Psoas muscle (tissue), 8 donors: ENCODE measurements around the gene FIGNL1. TPM values are rescaled to one million over a fixed set of nuclear protein-coding genes. Genes with fewer than 3 reads are reported as not detected.

ENCODE experiments used
- ATAC-seq, 4 donors: fragments of 200-7000 bp; cut with Tn5 transposase; one replicate each; pipeline ENCODE4 v1.9.1; 2020; ENCODE audit warnings: moderate library complexity in 3 of 4, mild to moderate bottlenecking in 2 of 4
- DNase-seq, 2 donors: peaks; one replicate each; pipeline ENCODE4 v3.0.0-alpha.2; 2020
- H3K27ac ChIP-seq: fragments of 200-600 bp; one replicate; pipeline ENCODE4 v1.8.0; 2022
- H3K27me3 ChIP-seq, 3 donors: fragments of 200-600 bp in 1 of 3; one replicate each; pipeline versions ENCODE4 v1.6.1 to v1.8.0; 2013 to 2022; ENCODE audit warnings: low read length in 2 of 3, mild to moderate bottlenecking in 2 of 3, moderate library complexity in 1 of 3; ENCODE audit not compliant: insufficient read depth in 3 of 3
- H3K36me3 ChIP-seq, 2 donors: fragments of 200-600 bp in 1 of 2; one replicate each; pipeline versions ENCODE4 v1.6.1 to v1.8.0; 2013 to 2022; ENCODE audit warnings: low read depth in 1 of 2, mild to moderate bottlenecking in 1 of 2, moderate library complexity in 1 of 2; ENCODE audit not compliant: insufficient read depth in 1 of 2
- H3K4me1 ChIP-seq: fragments of 200-600 bp; one replicate; pipeline ENCODE4 v1.8.0; 2022
- H3K4me3 ChIP-seq: fragments of 200-600 bp; one replicate; pipeline ENCODE4 v1.8.0; 2022; ENCODE audit warnings: mild to moderate bottlenecking
- H3K9me3 ChIP-seq: fragments of 200-600 bp; one replicate; pipeline ENCODE4 v1.8.0; 2022
- whole genome bisulfite sequencing, 3 donors: extraction: QIAGEN DNeasy Blood & Tissue Kit; methylation state at CpG; one replicate each; pipeline versions ENCODE4 v1.1.6 to v1.1.7; 2013; 5-methylcytosine and 5-hydroxymethylcytosine counted together
- intact Hi-C, 2 donors: fragments of 100-400 bp; cut with DNase I; formaldehyde crosslinking; loops; one replicate each; pipeline versions ENCODE4 v1.11.0 to v1.14.2; 2022
- polyA plus RNA-seq, 3 donors: library from polyadenylated mRNA; stranded (reverse); fragments of 200-250 nt; gene quantifications; one replicate each; pipeline ENCODE4 v1.2.3, GENCODE V29; 2013
- total RNA-seq, 4 donors: library from RNA; stranded (reverse); fragmentation: NEBNext Ultra II Directional in 2 of 4; extraction: Animal tissue kit (Norgen Biotek cat#: 25700) in 2 of 4; gene quantifications; one replicate each; pipeline versions ENCODE4 v1.2.1 to v1.2.4, GENCODE V29; 2021 to 2023
- TF ChIP-seq, protein P1 (sequence below): fragments of 200-600 bp; IDR thresholded peaks from one replicate; pipeline ENCODE4 v1.8.0; 2022; ENCODE audit warnings: antibody characterized with exemption
- donor health status: healthy with polysubstance abuse.
- donor health status: DM: no; HTN: no; CAD: no; lungs with moderate emphysema.
- donor health status: Bipolar disorder and iron deficiency.
- donor health status: healthy.
- donor health status: DM: yes; HTN: yes; CAD: no.
- donor health status: DM: no; HTN: no; CAD: no.
- donor health status: DM: no; HTN: no; CAD: no.
- donor health status: DM: yes; HTN: yes; CAD: no.

The FIGNL1 gene
- total and polyA plus RNA-seq, 7 donors: 2.7 to 13.4 (median 7.9) TPM

DNA sequence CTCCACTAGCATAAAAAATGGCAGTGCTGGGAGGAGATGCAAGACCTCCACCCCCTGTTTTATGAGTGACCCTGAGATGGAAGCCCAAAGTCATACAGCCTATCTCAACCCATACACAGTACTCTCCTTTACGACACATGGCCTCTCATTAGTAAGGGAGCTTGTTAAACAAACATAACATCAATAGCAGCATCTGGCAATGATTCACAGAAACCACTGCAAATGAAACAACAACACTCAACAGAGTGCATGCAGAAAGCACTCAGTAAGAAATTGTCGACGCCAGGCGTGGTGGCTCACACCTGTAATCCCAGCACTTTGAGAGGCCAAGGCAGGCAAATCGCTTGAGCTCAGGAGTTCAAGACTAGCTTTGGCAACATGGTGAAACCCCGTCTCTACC is 27.5 kb upstream of the FIGNL1 start:
- peaks cover 22% of the 10 kb centered on the region for H3K4me1 ChIP-seq
- H3K27me3 ChIP-seq: no peaks in the 10 kb centered on the region
- no peak for ATAC-seq
- 76 to 92% (median 76%) methylated on average over 6 of the region's 6 CpGs for WGBS, 3 donors
- H3K4me3 ChIP-seq: no peak overlapping the region
- TF ChIP-seq, protein P1, sequence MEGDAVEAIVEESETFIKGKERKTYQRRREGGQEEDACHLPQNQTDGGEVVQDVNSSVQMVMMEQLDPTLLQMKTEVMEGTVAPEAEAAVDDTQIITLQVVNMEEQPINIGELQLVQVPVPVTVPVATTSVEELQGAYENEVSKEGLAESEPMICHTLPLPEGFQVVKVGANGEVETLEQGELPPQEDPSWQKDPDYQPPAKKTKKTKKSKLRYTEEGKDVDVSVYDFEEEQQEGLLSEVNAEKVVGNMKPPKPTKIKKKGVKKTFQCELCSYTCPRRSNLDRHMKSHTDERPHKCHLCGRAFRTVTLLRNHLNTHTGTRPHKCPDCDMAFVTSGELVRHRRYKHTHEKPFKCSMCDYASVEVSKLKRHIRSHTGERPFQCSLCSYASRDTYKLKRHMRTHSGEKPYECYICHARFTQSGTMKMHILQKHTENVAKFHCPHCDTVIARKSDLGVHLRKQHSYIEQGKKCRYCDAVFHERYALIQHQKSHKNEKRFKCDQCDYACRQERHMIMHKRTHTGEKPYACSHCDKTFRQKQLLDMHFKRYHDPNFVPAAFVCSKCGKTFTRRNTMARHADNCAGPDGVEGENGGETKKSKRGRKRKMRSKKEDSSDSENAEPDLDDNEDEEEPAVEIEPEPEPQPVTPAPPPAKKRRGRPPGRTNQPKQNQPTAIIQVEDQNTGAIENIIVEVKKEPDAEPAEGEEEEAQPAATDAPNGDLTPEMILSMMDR: no peak
- intact Hi-C loops: no loop called here
- no peak overlapping the region for H3K27ac ChIP-seq
- no peaks in the 10 kb centered on the region for H3K36me3 ChIP-seq
- no peak for DNase-seq
- no peaks in the 10 kb centered on the region for H3K9me3 ChIP-seq

- DNase-seq: no peak
- H3K27ac ChIP-seq: no peak overlapping the region
- no peaks in the 10 kb centered on the region for H3K36me3 ChIP-seq
- intact Hi-C loops: no loop called here
- peaks cover 22% of the 10 kb centered on the region for H3K4me1 ChIP-seq
- H3K9me3 ChIP-seq: no peaks in the 10 kb centered on the region
- TF ChIP-seq, protein P1: no peak
- no peak for ATAC-seq
- 91 to 93% (median 91%) methylated on average over 9 of the region's 9 CpGs for WGBS, 3 donors
- no peak overlapping the region for H3K4me3 ChIP-seq
- H3K27me3 ChIP-seq: no peaks in the 10 kb centered on the region
These were observed 26.9 kb upstream of the FIGNL1 start for GRCh38 chr7:50476953-50477625.

GRCh38 chr7:50475340-50475739 is 25.2 kb upstream of the FIGNL1 start:
- H3K27ac ChIP-seq: no peak overlapping the region
- DNase-seq (no peak), ATAC-seq (no peak)
- no peaks in the 10 kb centered on the region for H3K9me3 ChIP-seq
- no peak overlapping the region for H3K4me3 ChIP-seq
- peaks cover 22% of the 10 kb centered on the region for H3K4me1 ChIP-seq
- H3K36me3 ChIP-seq: no peaks in the 10 kb centered on the region
- intact Hi-C loops: no loop called here
- TF ChIP-seq, protein P1: no peak
- WGBS, 3 donors: 46 to 72% (median 57%) methylated on average over 4 of the region's 4 CpGs
- H3K27me3 ChIP-seq: no peaks in the 10 kb centered on the region

DNA sequence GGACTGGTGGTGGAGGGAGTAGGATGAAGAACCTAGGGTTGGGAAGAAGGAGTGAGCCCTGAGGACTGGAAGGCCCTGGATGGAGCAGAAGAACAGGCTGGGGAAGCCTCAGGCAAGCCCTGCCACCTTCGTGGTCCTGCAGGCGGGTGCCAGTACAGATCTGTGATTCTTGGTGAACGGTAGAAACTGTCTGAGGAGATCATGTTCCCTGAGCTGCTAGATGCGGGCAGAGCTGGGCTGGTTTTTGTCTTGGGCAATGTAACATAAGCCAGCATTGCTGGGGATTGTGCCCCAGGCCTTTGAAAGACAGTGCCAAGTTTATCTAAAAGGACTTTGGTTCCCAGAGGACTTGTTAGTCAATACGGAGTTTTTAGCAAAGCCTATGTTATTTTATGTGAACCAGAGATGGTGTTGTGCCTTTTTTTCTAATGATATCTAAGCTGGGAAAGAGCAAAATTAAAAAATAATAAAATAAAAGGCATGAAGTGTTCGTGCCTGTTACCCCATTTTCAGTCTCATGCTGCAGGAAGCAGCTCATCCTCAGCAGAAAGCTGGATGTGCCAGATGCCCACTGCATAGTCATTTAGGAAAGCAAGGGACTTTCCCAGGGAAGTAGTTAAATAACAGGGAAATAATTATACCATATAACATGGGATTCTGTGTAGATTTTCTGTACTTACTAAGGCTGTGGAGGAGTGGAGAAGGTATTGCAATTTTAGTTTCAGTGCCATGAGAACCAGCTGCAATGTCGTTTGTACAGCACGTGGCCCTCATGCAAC is 24.4 kb upstream of the FIGNL1 start:
- DNase-seq (no peak), ATAC-seq (peak; percentile 57 to 73 (median 64))
- no peaks in the 10 kb centered on the region for H3K36me3 ChIP-seq
- WGBS, 3 donors: 27 to 53% (median 32%) methylated on average over 8 of the region's 8 CpGs
- H3K27ac ChIP-seq: peak overlapping the region; percentile 73
- TF ChIP-seq, protein P1: no peak
- H3K27me3 ChIP-seq: no peaks in the 10 kb centered on the region
- no peaks in the 10 kb centered on the region for H3K9me3 ChIP-seq
- peaks cover 27% of the 10 kb centered on the region for H3K4me1 ChIP-seq
- intact Hi-C loops: loop anchor here (1.0 to 5.0 kb wide), 2 partner anchors 28 to 118 kb away; no protein-coding TSS in a partner anchor
- H3K4me3 ChIP-seq: no peak overlapping the region
